PC-9 (cell line): ENCODE results near the gene ATP10D.

ENCODE experiments used
- EZH2 ChIP-seq: fragments of 200-600 bp; sonication (generic); IDR thresholded peaks from 2 replicates; pipeline ENCODE4 v1.8.0; 2017; ENCODE audit warnings: antibody characterized with exemption, low read depth
- TF ChIP-seq, protein P1 (sequence below): fragments of 200-600 bp; sonication (generic); conservative IDR thresholded peaks from 2 replicates; pipeline ENCODE4 v1.6.1; 2017; ENCODE audit warnings: mixed run types, antibody characterized with exemption, mild to moderate bottlenecking, moderate library complexity

- TF ChIP-seq, protein P1, sequence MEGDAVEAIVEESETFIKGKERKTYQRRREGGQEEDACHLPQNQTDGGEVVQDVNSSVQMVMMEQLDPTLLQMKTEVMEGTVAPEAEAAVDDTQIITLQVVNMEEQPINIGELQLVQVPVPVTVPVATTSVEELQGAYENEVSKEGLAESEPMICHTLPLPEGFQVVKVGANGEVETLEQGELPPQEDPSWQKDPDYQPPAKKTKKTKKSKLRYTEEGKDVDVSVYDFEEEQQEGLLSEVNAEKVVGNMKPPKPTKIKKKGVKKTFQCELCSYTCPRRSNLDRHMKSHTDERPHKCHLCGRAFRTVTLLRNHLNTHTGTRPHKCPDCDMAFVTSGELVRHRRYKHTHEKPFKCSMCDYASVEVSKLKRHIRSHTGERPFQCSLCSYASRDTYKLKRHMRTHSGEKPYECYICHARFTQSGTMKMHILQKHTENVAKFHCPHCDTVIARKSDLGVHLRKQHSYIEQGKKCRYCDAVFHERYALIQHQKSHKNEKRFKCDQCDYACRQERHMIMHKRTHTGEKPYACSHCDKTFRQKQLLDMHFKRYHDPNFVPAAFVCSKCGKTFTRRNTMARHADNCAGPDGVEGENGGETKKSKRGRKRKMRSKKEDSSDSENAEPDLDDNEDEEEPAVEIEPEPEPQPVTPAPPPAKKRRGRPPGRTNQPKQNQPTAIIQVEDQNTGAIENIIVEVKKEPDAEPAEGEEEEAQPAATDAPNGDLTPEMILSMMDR: no peak
- TF ChIP-seq EZH2: no peak
These were observed 51.9 kb downstream of the ATP10D start for GRCh38 chr4:47536966-47537365.
